DMS153 (cell line): ENCODE measurements around the gene DNAJC17.

Experiments used
- DNase-seq: peaks from one replicate; lab custom pipeline; 2025; lab: John Stamatoyannopoulos, UW

Gene DNAJC17

DNA sequence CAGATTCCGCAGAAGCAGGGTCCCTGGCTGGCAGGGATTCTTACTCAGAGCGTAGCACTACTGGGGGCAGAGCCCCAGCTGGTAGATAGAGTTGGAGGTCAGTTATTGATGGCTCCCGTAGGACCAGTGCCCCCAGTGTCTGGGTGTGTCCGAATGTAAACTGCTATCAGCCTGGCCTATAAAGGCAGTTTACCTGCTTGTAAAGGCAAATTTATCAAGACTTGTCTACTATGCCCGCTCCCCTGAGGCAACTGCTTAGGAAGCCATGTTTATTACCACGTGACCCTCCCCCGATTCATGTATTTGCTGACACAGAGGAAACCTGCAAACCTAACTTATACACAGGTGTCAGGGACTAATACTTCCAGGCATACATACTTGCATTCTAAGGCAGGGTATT, 21.8 kb upstream of the DNAJC17 start:
- DNase-seq = no peak

DNA sequence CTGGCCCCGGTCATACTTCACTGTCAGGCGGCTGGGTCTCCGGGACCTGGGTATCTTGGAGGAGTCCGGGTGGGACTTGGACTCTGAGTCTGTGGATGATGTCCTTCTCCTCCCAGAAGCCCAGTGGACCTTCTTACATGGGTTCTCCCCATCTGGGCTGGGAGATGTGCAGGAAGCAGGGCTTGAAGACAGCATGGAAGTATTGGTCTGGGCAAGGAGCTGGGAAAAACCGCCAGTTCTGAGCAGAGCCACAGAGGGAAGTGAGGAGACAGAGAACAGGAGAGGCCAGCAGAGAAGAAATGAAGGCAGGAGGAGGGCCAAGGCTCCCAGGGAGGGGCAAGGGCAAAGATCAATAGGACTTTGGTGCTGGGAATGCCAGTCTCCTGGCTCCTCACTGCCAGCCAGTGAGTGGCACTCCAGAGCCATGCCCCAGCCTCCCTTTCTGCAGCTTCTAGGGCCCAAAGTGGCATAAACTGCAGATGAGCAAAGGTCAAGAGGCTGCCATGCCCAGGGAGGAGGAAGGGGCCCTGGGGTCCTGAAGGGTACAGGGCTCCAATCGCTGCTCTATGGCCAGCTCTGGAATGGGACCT, 21.3 kb upstream of the DNAJC17 start, which contains the start of gene PPP1R14D:
TSS of gene PPP1R14D (minus strand) at position 262 of the 590 bp plus-strand sequence. CDS start at position 195, 67 bp downstream.
- DNase-seq = no peak

DNA sequence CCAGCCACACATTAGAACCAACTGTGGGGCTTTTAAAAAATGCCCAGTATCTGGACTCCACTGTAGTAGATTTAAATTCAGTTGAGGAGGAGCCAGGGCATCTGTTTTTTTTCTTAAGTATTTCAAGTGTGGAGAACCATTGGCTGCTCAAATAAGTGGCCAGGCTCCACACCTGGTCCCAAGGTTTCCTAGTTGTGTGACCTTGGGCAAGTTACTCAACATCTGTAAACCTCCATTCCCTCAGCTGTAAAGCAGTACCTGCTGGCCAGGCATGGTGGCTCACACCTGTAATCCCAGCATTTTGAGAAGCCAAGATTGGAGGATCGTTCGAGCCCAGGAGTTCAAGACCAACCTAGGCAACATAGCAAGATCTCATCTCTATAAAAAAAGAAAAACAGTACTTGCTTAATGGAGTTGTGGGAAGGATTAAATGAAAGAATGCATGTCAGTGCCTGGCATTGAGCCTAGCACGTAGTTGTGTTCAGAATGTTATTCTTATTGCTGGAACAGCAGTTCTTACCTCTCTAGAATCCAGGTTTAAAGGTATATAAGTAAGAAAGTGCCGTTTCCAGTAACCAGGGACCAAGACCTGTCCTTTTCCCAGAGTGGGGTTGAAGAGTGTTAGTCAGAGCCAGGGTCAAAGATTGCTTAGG, 19.3 kb upstream of the DNAJC17 start:
- no peak for DNase-seq

DNA sequence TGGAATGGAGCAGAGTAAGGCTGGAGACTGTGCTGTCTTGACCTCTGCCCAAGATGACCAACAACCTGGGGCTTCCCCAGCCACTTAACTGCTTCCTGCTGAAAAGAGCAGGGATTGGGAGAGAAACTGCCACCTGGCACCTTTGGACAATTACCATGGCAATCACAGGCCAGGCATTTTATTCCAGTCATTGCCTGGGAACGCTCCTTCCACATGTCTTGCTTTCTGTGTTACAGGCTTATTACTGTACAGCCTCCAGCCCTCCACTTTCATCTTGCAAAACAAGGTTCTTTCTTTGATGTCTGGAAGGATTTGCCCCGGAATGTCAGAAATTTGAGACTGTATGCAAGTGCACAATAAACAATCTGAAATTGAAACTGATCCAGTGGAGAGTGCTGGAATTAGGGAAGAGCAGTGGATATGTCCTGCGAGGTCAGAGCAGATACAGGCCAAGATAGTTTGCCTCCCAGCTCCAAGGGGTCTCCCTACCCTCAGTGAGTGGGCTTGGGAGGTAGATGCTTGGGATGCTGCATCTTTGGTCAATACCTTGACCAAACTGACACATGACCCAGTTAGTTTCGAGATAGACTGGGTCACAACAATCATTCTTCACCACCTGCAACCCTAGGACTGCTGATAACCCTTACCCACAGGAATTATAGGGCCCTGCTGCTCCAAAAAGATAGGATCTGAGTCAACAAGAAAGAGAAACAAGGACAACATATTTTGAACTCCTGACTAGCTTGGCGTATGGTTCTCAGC, 18.6 kb upstream of the DNAJC17 start:
- no peak for DNase-seq

DNA sequence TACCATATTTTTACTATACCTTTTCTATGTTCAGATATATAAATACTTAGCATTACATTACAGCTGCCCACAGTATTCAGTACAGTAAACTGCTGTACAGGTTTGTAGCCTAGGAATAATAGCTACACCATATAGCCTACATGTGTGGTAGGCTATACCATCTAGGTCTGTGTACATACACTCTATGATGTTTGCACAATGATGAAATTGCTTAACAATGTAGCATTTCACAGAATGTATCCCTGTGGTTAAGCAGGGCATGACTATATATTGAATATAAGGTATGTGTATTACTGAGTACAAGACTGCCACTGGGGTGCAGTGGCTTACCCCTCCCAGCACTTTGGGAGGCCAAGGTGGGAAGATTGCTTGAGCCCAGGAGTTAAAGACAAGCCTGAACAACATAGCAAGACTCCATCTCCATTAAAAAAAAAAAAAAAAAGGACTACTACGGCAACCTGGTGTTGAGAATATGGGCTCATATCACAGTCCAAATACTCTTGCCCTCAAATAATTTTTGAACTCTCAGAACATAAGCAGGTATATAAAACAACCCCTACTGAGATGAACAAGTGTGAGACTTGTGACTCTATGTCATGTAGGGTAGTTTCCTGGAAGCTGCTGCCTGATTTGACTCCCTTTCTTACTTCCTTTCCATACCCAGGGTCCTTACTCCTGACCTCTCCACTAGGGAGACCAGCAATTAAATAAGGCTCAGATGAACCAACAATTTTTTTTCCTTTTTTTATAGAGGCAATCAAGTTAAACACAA, 16.5 kb upstream of the DNAJC17 start:
- peak; percentile 42 for DNase-seq

DNA sequence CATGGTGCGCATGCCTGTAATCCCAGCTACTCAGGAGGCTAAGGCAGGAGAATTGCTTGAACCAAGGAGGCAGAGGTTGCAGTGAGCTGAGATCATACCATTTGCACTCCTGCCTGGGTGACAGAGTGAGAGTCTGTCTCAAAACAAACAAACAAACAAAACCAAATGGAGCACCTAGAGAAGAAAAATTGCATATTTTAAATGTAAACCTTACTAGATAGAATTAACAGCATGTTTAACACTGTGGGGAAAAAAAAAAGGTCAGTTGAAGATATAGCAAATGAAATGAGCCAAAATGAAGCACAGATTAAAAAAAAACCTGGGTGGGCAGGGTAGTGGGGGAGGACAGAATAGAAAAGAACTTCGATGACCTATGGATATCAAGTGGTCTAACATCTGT, 13.9 kb upstream of the DNAJC17 start:
- no peak for DNase-seq

DNA sequence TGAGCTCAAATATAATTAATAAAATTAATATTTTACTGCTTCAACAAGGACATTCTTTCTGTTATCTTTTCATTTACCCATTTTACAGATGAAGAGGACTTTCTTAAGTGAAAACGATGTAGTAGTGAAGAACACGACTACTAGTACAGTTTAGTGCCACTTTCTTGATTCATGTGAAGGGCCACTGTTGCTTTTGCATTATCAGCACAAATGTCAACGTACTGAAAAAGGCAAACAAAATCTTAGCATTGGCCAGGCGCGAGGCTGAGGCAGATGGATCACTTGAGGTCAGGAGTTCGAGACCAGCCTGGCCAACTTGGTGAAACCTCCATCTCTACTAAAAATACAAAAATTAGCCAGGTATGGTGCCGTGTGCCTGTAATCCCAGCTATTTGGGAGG, 11.8 kb upstream of the DNAJC17 start:
- DNase-seq = no peak

DNA sequence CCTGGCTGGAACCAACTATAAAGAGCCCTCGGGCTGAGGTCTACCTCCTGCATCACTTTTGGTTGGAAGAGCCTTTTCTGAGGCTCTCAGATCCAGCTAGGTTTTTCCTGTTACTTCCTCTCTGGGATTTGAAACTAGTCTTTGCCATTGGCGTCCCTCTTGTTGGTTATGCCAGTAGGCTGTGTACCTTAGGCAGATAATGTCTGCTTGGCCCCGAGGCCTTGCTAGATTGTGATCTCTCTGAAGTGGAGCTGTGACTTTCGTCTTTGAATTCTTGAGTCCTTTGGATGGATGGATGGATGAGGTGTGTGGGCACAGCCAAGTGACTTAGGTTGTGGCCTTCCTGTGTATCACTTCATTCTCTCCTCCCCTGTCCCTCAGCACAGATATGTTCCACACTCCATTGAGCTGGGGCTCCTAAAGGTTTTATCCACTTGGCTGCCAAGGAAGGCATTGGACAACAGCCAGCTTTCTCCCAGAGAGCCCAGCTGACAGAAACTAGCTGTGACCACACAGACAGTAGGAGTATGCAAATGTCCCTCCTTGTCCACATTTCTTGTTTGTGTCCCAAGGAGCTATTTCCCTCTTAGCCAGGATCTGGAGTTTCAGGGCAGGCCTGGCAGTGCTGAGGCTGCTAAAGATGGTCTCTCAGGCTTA, 7.9 kb upstream of the DNAJC17 start:
- DNase-seq = no peak

DNA sequence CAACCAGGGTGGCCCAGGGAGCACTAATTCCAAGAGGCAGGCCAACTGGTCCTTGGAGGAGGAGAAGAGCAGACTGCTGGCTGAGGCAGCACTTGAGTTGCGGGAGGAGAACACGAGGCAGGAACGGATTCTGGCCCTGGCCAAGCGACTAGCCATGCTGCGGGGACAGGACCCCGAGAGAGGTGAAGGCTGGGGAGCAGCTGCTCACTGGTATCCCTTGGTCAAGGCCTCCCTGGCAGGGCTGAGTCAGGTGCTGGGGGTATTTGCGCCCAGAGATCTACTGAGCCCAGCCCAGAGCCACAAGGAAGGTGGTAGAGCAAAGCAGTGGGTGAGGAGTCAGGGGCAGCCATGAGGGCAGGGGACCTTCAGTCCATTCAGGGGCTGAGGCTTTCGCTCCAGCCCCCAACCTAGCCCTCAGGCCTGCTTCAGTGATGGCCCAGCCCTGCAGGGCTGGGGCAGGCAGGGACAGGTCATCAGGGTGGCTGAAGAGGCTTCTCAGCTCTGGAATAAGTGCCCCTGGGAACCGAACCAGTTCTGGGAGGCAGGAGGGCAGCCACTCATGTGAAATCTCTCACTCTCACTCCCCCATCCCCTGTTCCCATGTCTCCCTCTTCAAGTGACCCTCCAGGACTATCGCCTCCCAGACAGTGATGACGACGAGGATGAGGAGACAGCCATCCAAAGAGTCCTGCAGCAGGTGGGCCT, 5.6 kb upstream of the DNAJC17 start:
- no peak for DNase-seq

DNA sequence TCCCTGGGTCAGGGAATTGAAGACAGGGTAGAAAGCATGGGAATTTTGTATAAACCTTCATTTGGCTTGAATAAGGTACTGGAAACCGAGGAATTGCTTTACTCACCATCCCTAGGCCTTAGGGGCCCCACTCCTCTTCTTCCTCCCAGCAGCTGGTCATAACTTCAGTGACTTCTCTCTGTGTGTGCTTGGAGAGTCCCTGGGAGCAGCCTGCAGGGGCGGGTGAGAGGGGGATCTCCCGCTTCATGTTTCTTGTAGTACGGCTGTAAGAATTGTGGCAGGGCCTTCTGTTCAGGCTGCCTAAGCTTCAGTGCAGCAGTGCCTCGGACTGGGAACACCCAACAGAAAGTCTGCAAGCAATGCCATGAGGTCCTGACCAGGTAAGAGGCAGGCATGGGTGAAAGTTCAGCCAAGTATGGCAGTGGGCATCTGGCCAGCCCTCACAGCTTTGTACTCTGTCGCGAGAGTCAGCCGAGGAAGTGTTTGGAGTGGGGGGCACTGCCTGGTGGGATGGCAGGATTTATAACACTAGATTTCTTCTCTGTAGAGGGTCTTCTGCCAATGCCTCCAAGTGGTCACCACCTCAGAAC, 1.7 kb upstream of the DNAJC17 start:
- no peak for DNase-seq

DNA sequence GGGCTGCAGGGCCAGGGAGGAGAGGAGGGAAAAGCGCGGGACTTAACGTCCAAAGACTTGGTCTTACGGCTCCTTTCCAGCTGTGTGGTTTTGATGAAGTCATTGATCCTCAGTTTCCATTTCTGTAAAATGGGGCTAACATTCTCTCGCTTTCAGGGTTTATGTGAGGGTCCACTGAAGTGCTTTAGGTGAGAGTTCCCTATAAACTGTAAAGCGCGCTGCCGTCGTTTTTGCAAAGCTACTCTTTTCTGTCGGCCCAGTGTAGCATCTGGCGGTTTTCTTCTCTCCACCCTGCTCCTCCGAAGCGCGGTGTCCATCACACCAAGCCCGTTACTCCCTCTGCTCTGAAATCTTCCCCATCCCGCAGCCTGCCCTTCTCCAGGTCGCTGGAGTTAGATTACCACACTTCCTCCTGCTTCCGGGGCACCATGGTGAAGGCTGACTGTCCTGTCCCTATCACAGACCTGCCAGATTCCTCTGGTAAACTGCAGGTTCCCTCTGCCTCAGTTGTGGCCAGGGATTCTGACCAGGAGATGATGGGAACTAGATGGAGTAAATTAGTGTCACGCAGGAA, 702 bp upstream of the DNAJC17 start:
- DNase-seq = no peak

DNA sequence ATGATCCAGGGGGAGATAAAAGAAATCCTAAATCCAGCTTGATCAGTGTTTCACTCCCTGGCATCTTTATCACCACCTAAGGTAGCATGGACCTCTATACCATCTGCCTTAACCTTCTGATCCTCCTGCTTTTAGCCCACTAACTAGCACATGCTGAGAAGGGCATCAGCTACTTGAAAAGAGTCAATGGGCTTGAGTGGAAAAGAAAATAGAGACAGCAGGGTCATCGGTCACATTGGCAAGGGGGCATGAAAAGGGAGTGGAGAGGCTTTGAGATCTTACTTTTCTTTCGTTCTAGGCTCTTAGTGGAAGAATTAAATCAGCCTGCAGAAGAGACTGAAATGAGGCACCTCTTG, 623 bp downstream of the DNAJC17 start:
- DNase-seq = no peak

DNA sequence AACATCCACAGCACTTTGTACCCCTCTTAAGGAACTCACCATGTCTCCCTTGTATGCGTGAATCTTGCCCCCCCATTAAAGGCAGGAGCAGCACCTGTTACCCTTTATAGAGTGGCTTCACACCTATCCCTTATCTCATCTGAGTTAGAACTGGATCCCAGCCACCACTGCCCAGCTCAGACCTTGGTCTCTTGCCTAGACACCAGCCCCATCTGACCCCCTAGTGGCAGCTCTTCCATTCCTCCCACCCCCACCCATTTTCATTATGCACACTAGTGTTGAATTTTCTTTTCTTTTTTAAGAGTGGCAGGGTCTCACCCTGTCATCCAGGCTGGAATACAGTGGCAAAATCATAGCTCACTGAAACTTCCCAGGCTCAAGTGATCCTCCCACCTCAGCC, 3.6 kb downstream of the DNAJC17 start:
- DNase-seq = no peak

DNA sequence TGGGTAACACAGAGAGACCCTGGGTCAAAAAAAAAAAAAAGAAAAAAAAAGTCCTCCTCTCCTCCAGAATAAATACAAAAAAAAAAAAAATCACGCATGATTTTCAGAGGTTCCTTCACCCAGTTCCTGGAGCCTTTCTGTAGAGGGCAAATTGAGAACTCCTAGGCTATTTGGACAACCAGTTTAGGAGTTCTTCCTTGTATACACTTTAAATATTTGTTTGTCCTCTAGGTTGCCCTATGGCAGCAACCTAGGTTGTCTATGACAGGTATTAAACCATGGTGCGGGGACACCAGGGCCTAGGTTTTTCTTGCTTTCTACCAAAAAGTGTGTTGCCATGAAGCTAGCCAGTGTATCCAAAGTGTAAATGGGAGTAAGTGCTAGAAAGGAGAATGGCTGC, 4.2 kb downstream of the DNAJC17 start:
- no peak for DNase-seq

DNA sequence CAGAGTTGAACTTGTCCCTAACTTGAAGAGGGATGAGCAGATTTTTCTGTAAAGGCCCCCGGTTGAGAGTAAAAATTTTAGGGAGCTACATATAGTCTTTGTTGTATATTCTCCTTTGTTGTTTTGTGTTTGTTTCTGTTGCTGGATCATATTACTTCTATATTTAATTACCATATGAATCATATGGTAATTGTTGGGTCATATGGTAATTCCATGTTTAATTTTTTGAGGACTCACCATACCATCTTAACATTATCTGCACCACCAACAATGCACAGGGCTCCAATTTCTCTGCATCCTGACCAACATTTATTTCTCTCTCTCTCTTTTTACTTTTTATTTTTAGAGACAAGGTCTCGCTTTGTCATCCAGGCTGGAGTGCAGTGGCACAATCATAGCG, 7.8 kb downstream of the DNAJC17 start:
- DNase-seq = no peak

DNA sequence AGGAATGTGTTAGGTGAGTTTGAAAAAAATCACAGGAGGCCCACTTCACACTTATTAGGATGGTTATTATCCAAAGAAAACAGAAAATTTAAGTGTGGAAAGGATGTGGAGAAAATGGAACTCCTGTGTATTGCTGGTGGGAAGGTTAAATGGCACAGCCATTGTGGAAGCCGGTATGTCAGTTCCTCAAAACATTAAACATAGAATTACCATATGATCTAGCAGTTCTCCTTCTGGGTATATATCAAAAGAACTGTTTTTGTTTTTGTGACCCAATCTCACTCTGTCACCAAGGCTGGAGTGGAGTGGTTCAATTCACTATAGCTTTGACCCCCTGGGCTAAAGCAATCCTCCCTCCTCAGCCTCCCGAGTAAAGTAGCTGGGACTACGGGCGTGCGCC, 10.8 kb downstream of the DNAJC17 start:
- no peak for DNase-seq

DNA sequence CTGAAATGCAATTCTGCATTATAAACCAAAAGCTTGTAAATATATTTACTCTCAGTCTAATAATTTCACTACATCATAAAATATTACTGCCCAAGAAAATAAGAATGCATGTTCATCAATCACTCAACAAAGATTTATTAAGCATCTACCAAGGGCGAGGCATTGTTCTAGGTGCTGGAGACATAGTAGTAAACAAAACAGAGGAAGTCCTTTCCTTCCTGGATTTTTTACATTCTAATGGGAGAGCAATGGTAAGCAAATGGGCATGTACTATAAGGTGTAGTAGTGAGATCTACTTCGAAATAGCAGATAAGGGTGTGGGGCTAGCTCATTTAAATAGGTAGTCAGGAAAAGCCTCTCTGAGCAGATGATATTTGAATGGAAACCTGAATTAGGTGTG, 11.2 kb downstream of the DNAJC17 start:
- no peak for DNase-seq

DNA sequence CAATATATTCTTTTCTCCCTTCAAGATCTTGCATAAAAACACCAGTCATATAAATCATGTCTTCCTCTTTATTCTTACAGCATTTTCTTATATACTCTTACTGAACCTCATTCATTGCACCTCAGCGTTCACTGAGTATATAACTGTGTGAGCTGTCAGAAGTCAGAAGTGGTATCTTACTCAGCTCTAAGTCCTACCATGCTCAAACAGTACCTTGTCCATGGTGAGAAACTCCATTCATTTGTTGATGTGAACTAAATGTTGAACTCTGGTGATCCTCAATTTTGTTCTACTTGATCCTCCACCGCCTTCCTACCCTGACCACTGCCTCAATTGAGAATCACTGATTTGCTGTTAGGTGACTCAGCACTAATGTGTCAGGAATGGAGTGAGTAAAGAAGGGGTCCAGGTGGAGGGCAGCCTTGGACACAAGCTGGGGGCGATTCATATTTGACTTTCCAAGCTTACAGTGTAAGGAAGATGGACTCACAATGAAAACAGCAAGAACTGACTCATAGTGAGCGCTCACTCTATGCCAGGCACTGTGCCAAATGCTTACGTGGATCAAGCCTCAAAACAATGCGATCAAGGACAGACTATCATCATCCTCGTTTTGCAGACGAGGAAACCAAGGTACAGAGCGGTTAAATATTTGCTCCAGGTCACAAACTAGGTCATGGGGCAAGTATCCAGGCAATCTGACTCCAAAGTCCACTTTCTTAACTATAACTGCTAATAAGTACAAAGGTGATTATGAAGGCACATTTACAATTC, 13.9 kb downstream of the DNAJC17 start:
- no peak for DNase-seq

DNA sequence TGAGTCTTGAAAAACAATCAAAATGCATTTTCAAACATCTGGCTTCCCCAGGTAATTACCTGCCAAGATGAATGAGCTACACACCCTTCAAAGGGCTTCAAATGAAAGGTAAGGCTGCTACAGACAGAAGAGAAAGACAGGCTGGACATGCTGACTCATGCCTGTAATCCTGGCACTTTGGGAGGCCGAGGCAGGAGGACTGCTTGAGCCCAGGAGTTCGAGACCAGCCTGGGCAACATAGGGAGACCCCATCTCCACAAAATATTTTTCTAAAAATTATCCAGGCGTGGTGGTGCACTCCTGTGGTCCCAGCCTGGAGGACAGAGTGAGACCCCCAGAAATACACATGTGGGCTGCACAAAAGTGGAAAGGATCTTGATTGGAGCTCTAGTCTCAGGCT, 14.9 kb downstream of the DNAJC17 start:
- no peak for DNase-seq

DNA sequence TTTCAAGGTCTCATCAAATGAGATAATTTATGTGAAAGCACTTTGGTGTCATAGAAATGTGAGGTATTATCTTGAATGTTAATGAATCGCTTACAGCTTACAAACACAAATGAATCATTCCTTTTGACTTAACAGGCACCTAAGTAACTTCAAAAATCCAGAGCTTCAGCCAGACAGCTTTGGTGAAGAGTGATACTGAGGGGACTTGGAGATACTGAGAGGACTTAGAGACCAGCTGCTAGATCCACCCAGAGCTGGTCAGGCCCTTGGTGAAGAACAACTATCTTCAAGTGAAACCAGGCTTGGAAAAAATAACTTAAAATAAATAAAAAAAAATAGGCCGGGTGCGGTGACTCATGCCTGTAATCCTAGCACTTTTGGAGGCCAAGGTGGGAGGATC, 16.6 kb downstream of the DNAJC17 start:
- DNase-seq = no peak
